GM19043 (cell line): Measurements from ENCODE around the gene PABPN1.

Source experiments
- ATAC-seq: cut with Tn5 transposase; IDR thresholded peaks from one replicate; pipeline ENCODE4 v1.9.1; 2021; ENCODE audit warnings: low read depth; ENCODE audit not compliant: unreplicated experiment

PABPN1 gene

DNA sequence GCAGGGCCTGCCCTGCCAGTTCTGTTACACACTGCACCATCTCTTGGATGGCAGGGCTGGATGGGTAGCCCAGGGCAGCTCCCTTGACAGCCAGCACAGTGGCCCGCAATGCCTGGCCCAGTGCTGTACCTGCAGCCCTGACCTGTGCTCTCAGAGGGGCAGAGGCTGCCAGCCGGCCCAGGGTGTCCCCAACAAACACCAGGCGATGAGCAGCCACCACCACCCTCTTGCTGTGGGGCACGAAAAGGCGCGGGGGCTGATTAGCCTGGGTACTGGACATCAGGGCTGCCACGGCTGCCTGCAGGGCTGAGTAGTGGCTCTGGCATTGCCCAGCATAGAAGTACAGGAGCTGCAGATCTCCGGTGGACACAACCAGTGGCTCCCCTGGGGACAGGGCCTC, 36.0 kb downstream of the PABPN1 start:
- no peak for ATAC-seq

DNA sequence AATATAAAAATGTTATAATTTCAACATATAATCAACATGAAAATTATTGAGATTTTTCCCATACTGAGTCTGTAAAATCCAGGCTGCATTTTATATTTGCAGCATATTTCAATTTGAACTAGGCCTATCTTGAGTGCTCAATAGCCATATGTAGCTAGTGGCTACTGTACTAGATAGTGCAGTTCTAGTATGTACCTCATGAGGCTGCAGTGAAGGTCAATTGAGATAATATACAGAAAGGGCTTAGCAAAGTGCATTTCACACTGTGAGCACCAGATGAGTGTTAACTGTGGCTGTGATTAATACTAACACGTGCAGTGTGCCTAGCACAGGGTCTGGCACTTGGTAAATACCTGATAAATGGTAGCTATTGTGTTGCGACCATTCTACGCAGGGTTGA, 36.8 kb downstream of the PABPN1 start:
- no peak for ATAC-seq

DNA sequence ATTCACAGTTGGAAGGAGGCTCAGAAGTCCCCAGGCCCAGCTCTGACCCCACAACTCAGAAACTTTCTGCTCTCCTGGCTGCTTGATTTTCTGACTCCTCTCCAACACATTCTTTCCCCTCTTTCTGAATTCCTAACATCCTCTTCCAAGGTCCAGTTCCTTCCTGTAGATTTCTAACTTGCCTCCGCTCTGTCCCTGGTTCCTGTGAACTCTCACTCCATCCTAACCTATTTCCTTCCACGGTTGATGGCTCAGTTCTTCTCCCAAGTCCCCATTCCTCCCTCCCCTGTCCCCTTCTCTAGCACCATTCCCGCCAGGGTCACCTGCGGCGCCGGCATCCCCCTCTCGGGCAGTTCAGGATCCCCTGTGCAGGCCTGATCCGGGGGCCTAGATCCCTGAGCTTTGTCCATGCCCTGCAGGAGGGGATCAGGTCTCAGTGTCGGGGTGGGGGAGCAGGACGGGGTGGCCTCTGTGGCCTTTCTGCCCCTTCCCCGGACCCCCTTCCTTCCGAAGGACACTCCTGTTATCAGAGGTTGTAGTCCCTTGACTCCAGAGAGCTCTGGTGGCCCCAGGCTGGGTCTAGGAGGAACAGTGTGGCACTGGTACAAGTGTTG, 37.4 kb downstream of the PABPN1 start:
- ATAC-seq: no peak

DNA sequence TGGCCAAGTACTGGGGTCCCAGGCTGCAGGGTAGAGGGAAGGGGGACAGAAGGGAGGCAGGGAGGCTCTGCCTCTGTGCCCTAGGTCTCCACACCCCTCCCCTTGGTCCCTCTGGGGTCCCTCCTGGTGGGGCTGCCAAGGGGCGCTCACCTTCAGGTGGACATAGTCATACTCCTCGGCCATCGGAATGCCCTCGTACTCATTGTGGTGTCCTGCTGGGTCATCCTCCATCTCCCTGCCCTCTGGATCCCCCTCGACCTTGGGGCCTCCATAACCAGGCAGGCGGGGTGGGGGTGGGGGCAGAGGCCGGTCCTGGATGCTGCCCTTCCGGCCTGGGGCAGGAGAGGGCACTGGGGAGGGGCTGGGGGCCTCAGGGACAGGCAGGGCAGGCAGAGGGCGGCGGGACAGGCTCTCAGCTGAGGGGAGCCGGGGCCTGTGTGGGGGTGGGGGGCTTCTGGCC, 37.9 kb downstream of the PABPN1 start:
- ATAC-seq: no peak

DNA sequence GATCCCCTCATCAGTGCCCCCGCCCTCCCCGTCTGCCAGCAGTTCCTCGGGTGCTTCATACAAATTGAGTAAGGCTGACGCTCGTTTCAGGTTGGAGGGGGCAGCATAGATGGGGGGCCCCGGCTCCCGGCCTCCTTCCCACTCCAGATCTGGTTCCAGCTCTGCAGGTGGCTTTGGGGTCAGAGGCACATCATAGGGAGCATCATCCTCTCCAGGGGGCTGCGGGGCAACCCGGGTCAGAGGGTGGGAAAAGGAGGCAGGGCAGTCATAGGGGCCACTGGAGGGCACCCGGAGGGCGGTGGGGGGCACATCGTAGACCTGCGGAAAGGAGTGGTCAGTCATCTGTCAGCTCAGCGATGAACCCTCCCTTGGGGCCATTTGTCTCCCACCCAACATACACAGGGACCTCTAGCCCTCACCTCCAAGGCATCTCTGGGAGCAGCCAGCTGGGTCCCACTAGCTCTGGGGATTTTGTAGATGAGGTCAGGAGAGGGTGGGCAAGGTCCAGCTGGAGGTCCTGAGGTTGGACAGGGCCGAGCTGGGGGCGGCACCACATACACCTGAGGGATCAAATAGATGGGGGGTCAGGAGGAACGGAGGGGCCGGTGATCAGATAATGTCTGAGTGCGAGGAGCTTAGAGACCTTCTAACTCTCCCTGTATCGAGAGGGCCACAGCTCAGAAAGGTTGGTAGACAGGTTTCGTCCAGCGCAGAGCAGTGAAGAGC, 38.6 kb downstream of the PABPN1 start:
- ATAC-seq: no peak

DNA sequence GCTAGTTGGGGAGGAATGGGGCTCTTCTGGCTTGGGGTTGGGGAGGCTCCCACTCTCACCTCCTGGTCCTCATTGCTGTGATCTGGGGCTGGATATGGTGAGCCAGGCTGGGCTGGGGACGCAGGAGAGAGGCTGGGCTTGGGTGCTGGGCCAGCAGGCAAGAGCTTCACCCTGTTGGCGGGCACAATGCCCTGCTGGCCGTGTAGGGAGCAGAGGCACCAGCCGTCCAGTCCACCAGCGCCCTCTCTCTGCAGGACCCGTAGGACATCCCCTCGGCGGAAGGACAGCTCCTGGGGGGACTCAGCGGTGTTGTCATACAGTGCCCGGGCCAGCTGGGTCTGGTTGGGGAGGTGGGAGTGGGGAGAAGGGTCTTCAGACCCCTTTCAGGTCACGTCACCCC, 39.2 kb downstream of the PABPN1 start:
- ATAC-seq: no peak

DNA sequence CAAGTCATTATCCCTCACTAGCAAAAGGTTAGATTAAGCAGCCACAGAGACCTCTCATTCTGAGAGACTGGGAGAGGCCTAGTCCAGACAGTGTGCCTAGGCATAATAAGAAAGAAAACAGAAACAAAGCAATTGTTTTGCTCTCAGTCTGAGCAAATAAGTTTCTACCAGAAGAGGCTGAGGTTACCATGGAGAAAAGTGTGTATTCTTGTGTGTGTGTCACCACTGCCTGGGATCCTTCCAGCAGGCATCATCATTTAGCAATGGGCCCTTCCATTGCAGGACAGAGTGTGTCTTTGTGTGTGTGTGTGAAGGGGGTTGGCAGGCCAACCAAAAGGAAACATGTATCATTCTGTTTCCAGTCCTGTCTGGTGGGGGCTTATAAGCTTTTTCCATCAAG, 40.1 kb downstream of the PABPN1 start:
- ATAC-seq: no peak

DNA sequence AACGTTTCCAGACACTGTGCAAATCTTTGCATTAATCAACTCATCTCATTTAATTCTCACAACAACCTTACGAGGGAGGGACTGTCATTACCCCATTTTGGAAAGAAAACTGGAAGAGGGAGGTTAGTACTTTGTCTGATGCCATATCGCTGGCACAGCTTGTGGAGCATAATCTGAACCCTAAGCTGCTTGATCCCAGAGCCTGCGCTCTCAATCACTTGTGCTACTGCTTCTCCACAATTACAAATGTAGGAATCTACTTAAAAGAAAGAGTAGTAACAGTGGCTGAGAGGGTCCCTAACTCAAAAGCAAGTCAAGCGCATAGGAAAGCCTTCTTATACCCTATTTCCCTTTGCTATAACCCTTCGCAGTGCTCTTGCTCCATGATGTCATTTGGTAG, 40.5 kb downstream of the PABPN1 start:
- no peak for ATAC-seq

DNA sequence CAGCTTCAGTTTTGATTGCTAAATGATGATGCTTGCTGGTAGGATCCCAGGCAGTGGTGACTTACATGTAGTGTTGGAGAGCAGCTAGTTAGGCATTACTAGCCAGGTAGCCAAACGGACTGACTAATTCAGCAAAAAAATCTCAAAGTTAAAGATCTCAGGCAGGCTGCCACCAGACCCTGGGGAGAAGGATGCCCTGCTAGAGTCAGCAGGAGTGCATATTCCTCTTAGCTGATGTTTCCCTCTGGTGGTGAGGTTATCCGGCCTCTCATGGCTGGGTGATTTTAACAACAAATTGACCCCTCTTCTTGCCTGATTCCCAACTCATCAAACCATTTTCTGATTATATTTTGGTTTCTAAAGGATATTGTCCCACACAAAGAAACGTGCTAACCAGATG, 40.9 kb downstream of the PABPN1 start:
- no peak for ATAC-seq

DNA sequence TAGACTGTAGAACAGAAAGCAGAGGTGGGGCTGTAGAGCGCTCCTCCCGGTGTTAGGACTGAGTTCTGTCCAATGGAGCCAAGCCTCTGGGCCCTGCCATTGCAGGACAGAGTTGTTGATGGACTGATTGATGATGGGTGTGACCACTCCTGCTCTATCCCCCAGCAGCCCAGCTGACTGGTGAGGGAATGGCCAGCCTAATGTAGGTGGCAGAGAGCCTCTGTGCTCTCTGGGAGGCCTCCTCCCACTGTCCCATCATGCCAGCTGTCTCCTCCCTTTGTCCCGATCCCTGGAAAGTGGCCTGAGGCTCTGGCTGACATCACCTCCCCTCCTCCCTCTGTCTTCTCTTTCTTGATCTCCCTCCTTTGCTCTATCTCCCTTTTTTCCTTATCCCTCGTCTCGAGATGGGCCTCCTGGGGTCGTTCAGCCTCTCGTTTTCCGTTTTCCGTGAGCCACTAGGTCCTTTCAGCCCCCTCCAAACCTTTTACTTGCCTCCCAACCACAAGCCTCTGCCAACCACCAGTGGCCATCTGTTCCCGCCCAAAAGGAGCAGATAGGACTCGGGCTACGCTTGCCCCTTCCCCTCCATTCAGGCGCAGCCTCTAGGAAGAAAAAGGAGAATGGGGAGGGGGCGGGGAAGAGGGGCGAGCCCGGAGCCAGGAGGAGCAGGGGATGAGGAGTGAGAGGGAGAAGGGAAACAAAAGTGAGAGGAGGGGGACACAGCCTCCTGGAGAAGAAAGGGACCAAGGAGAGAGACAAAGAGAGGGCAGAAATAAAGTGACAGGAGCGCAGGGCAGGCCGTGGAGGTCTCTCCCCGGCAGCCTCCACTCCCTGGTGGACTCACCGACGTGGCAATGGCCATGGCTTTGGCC, 43.1 kb downstream of the PABPN1 start:
- no peak for ATAC-seq

DNA sequence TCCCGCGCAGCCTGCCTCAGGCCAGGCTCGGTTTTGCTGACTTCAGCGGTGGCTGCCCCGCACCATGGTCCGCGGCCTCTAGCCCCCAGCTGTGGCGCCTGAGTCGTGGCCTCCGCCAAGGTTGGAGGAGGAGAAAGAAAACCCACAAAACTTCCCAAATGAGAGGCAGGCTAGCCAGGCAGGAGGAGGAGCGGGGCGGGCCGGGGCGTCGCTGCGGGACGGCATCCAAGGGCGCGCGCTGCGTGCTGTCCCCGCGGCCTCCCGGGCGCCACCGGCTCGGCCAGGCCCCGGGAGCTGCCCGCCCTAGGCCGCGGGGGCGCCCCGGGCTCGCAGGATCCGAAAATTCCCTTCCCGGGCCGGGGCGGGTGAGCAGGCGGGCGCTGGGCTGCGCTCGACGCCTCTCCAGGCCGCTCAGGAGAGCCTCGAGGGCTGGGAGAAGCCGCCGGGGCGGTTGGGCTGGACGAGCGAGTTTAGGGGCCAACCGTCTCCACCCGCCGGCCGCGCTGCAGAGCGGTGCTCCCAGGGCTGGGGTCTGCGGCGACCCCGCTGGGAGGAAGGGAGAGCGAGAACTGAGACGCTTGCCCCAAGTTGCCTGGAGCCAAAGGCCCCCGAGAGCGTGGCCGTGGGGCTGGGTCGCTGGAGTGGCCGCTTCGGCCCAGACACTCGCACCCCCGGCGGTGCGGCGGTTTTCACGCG, 43.9 kb downstream of the PABPN1 start, which contains the start of gene EFS:
Gene EFS, minus strand, starts transcription at position 137 of the 696 bp plus-strand sequence. CDS start 147 bp downstream, outside the sequence.
- no peak for ATAC-seq

DNA sequence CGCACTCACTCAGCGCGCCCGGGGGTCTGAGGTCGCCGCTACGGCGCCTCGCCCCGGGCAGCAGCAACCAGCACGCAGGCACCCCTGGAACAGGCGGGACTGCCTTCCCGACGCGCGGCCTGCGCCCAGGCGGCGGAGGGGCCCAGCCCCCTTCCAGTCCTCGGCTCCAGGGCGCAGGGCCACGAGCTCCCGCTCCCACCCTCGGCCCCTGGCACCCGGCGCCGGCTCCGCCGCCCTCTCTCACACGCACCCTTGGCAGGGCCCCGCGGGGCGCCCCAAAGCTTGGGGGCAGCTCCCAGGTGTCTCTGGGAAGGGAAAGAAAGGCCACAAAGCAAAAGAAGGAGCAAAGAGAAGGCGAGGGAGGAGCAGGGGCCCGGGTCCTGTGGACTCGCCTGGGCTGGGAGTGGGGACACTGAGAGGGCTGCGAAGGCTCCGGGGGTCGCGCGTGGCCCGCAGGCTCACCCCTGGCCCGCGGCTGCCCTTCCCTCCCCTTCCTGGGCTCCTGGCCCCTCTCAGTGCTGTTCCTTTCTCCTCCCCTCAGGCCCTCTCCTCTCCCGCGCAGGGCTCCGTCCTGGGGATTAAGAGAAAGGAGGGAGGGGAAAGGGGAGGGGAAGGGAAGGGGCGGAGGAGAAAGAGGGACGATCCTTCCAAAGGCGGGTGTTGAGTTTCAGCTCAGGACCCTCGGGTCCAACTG, 44.6 kb downstream of the PABPN1 start:
- no peak for ATAC-seq

DNA sequence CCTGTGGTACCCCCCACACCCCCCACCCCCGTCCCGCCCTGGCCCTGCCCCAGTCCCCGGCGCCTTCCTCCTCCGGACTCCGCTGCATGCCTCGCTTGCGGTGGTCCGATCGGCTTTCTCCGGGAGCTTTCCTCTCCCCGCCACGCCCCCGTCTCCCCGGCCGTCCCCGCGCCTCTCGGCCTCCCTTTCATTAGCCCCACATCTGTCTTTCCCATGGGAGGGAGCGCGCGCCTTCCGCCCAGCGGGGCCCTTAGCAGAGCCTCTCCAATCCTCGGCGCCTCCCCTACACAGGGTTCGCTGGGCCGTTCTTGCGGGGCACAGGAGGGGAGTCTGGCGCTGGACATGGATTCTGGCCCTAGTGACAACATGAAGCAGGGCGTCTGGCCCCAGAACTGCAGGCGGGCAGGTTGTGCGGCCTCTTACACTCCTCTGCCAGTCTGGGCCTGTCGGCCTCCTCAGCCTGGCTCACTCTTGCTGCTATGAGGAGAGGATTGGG, 45.2 kb downstream of the PABPN1 start:
- no peak for ATAC-seq

DNA sequence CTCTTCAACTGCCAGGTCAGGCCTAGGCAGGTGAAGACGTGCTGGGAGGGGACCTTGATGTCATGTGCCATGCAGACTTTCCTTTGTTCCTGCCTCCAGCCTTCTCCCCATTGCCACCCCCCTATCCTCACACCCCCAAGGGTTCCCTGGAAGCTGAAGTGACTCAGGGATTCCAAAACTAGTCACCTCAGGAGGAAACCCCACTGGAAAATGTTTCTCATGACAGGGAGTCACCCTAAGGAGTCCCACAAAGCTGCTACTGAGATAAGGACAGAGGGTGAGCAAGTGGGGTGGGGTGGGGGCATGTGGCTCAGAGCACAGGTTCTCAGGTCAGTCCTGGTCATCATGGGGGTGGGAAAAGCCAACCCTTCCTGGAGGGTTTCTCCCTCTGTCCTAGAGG, 49.0 kb downstream of the PABPN1 start:
- ATAC-seq: no peak

DNA sequence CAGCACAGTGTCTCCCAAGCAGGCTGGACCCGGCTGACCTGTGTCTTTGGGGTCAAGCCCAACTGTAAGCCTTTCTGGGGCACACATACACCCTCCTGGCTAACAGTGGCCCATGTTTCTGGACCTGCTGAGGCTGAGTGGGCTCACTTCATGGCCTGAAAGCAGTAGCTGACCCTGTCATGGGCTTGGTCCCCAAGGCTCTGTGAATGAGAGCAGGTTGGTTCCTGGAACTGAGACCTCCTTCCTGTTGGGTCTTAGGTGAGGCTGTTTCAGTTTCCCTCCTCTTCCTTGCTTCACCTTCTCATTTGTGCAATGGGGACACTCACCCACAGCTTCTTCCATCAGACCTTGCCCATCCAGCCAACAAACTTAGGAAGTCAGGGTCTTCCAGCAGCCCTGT, 50.6 kb downstream of the PABPN1 start:
- ATAC-seq: no peak

DNA sequence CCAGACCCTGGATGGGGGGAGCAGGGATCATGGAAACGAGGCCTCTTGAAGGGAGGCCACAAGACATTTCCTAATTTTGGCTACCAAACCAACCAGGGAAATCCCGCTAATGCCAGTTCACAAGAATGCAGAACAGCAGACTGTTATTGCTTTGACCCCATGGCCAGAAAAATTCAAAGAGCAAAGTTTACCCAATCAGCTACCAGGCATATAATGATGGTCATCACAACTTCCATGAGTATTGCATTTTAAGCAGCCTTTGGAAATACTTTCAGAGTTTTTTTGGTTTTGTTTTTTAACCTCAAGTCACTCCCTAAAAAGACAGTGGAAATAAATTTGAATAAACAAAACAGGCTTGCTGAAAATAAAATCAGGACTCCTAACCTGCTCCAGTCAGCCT, 51.3 kb downstream of the PABPN1 start, which contains the start of gene IL25:
Gene IL25, plus strand, starts transcription at position 301 of the 400 bp plus-strand sequence.
- no peak for ATAC-seq

DNA sequence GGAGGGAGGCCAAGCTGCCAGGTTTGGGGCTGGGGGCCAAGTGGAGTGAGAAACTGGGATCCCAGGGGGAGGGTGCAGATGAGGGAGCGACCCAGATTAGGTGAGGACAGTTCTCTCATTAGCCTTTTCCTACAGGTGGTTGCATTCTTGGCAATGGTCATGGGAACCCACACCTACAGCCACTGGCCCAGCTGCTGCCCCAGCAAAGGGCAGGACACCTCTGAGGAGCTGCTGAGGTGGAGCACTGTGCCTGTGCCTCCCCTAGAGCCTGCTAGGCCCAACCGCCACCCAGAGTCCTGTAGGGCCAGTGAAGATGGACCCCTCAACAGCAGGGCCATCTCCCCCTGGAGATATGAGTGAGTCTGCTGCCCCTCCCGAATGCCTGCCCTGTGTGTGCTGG, 51.8 kb downstream of the PABPN1 start:
- ATAC-seq: no peak
